Measurements from ENCODE around the gene SYNE2.

The SYNE2 gene

GRCh38 chr14:64221391-64222003 is 368.7 kb downstream of the SYNE2 start:
- no peak for DNase-seq

GRCh38 chr14:64225151-64225757 is 372.4 kb downstream of the SYNE2 start:
- no peak for DNase-seq

DNA sequence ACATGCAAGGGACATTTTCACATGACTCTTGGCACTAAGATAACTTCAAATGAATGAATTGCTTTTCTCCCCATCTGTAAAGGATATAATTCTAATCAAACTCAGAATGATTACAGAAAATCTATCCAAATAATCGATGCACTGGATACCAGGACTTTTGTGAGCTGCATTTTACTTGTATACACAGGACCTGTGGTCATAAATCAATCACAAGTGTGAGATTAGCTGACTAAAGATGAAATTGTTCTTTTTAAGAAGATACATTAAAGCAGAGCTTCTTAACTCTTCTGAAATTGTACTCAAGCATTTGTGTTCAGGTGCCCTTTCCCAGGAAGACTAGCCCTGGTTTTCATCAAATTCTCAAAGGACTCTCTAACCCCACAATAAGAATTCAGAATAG is 375.1 kb downstream of the SYNE2 start:
- DNase-seq, result no peak

- DNase-seq, result no peak
Observed at GRCh38 chr14:64229489-64229888, 376.7 kb downstream of the SYNE2 start.

- no peak for DNase-seq
Observed at GRCh38 chr14:64232095-64232838, 379.5 kb downstream of the SYNE2 start.

- DNase-seq, result no peak
Observed at GRCh38 chr14:64232944-64233343, 380.1 kb downstream of the SYNE2 start.

- no peak for DNase-seq
Observed at GRCh38 chr14:64233531-64234190, 380.9 kb downstream of the SYNE2 start.

- no peak for DNase-seq
Observed at GRCh38 chr14:64234877-64235651, 382.3 kb downstream of the SYNE2 start.

- DNase-seq, result no peak
Observed at GRCh38 chr14:64235652-64236640, 383.1 kb downstream of the SYNE2 start.

DNA sequence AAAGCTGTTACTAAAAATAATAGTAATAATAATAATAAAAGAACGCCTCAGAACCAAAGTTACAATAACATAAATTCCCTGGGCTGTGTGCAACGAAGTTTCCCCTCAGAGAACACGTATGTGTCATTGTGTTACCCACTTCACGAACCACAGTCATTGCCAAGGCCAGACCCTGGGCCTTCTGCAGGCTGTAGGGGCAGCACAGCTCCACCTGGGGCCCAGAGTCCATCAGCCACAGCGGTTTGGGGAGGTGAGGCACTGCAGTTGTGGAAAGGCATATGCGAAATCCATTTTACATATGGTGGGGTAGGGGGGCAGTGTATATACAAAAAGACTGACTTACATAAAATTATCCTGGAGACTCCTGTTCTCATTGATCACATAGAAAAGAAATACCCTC is 385.2 kb downstream of the SYNE2 start:
- DNase-seq, result no peak

- no peak for DNase-seq
Observed at GRCh38 chr14:64238631-64239030, 385.8 kb downstream of the SYNE2 start.

- no peak for DNase-seq
Observed at GRCh38 chr14:64244279-64244678, 391.5 kb downstream of the SYNE2 start.

DNA sequence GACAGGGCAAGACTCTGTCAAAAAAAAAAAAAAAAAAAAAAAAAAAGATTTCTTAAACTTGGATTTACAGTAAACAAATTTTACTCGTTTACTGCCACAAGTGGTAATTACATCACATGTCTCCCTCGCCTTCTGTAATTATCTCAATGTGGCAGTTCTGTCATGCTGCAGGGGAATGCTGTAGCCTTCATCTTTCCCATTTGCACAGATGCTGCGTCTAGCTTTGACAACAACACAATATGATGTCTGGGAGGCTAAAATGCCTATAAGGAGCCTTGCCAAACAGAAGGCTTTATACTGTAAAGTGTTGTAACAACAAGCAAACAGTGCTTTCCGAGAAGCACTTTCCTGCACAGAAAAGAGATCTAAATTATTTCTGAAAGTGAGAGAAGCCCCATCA is 392.7 kb downstream of the SYNE2 start:
- DNase-seq, result no peak

GRCh38 chr14:64246688-64247087 is 393.9 kb downstream of the SYNE2 start:
- DNase-seq, result no peak

DNA sequence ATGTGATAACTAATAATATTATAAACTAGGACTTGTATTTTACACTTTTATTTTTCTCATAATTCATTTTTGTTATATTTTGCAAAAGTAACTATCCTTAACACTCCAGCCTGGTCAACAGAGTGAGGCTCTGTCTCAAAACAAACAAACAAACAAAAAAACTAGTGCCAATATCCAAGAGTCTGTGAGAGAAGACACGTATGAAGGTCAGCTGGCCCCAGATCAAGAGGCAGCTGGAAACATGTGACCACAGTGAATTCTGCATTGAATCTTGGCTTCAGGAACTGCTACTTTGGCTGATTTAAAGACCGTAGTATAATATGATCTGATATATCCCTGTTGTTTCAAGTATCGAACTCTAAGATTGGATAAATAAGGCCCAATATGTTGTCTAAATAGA is 394.4 kb downstream of the SYNE2 start:
- DNase-seq, result no peak

GRCh38 chr14:64248689-64249088 is 395.9 kb downstream of the SYNE2 start:
- no peak for DNase-seq

GRCh38 chr14:64249363-64249762 is 396.6 kb downstream of the SYNE2 start:
- no peak for DNase-seq

DNA sequence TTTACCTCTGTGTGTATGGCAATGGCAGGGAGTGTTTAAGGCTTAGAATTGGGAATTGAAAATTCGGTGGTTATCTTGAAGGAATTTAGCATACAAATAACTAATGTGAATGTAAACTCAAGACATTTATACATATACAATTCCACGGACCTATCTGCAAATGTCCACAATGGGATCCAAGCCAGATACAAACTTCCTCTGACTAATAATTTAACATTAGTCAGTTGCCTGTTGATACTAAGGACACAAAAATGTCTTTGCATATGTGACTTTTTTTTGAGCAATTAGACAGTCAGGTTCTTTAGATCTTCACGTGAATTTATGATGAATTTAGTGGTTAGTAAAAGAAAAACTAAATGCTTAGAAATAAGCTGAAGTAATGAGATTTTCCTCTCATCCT is 400.9 kb downstream of the SYNE2 start:
- DNase-seq, result no peak

GRCh38 chr14:64255756-64256155 is 403.0 kb downstream of the SYNE2 start:
- no peak for DNase-seq

- DNase-seq, result no peak
Observed at GRCh38 chr14:64260418-64260817, 407.6 kb downstream of the SYNE2 start.

- no peak for DNase-seq
Observed at GRCh38 chr14:64265222-64265621, 412.4 kb downstream of the SYNE2 start.

DNA sequence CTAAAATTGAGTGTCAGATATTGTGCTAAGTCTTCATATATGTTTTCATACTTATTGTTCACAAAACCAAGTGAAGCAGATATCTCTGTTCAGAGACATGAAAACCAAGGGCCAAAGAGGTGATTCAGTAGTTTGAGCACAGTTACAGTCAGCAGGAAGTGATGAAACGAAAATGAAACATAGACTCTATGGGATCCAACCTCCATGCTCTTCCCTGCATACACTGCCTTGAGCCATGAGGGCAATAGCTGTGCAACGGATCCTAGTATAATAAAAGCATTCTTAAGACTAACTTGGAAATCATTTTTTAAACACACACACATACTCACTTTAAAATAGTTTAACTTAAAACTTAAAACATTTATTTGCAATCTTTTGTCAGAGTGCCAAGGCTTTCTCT is 413.4 kb downstream of the SYNE2 start:
- DNase-seq, result no peak

Measured in NK-92 treated with Interleukin-12 subunit alpha and Interleukin-12 subunit beta, amount 100 ng/mL, for 24 hours (cell line).